Measurements from ENCODE around the gene PTPMT1.

DNA sequence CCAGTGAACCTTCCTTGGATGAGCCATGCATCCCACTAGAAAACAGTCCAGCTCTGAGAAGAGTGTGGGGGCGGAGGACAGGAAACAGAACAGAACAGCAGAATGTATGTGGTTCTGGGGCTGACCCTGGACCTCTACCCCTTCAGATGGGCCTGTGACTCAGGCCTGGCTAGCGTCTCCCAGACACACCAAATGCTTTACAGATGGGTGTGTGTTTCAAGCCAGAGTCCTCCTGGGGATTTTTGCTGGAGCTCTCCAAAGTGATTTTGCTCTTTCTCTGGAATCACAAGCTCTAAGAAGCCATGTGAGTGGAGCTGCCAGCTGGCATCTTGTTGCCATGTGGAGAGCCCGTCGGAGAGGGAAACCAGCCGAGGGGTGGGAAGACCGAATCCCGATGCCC, 42.0 kb downstream of the PTPMT1 start:
- TF ChIP-seq, protein P1, sequence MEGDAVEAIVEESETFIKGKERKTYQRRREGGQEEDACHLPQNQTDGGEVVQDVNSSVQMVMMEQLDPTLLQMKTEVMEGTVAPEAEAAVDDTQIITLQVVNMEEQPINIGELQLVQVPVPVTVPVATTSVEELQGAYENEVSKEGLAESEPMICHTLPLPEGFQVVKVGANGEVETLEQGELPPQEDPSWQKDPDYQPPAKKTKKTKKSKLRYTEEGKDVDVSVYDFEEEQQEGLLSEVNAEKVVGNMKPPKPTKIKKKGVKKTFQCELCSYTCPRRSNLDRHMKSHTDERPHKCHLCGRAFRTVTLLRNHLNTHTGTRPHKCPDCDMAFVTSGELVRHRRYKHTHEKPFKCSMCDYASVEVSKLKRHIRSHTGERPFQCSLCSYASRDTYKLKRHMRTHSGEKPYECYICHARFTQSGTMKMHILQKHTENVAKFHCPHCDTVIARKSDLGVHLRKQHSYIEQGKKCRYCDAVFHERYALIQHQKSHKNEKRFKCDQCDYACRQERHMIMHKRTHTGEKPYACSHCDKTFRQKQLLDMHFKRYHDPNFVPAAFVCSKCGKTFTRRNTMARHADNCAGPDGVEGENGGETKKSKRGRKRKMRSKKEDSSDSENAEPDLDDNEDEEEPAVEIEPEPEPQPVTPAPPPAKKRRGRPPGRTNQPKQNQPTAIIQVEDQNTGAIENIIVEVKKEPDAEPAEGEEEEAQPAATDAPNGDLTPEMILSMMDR (IDR thresholded peaks at IDR 0.05; ENCODE audit: low read length): no peak
- TF ChIP-seq EZH2 (optimal IDR thresholded peaks at IDR 0.05; ENCODE audit: low read depth, low read length) (no peak), EZH2phosphoT487 (IDR thresholded peaks at IDR 0.05; ENCODE audit: low read length) (no peak)
